ENCODE data around the gene ERGIC1.

The ERGIC1 gene

GRCh38 chr5:172864747-172865146 is 30.7 kb downstream of the ERGIC1 start:
- Histone ChIP-seq H3K27ac (no peak overlapping the region), H3K4me3 (ENCODE audit: low read depth, low read length) (no peak overlapping the region), H3K9me3 (ENCODE audit: control insufficient read depth, low read length) (no peaks in the 10 kb centered on the region), H3K27me3 (ENCODE audit: control insufficient read depth, insufficient read depth, low read length) (no peaks in the 10 kb centered on the region), H3K79me2 (peaks cover 5% of the 10 kb centered on the region), H3K4me2 (ENCODE audit: low read length) (no peak overlapping the region), H3K9ac (no peak overlapping the region), H3K4me1 (peaks cover 41% of the 10 kb centered on the region), H2AFZ (no peak overlapping the region), H3K36me3 (ENCODE audit: control insufficient read depth, insufficient read depth, low read length) (no peaks in the 10 kb centered on the region)
- TF ChIP-seq CTCF (IDR thresholded peaks at IDR 0.05), result no peak

- no peaks in the 10 kb centered on the region for H3K27me3 ChIP-seq (ENCODE audit: control insufficient read depth, insufficient read depth, low read length)
- no peak overlapping the region for H2AFZ ChIP-seq
- no peaks in the 10 kb centered on the region for H3K36me3 ChIP-seq (ENCODE audit: control insufficient read depth, insufficient read depth, low read length)
- H3K4me2 ChIP-seq (ENCODE audit: low read length), result no peak overlapping the region
- H3K4me3 ChIP-seq (ENCODE audit: low read depth, low read length), result no peak overlapping the region
- TF ChIP-seq CTCF (IDR thresholded peaks at IDR 0.05), result no peak
- no peak overlapping the region for H3K27ac ChIP-seq
- peaks cover 25% of the 10 kb centered on the region for H3K4me1 ChIP-seq
- H3K9ac ChIP-seq, result no peak overlapping the region
- H3K9me3 ChIP-seq (ENCODE audit: control insufficient read depth, low read length), result no peaks in the 10 kb centered on the region
- peaks cover 5% of the 10 kb centered on the region for H3K79me2 ChIP-seq
These were observed 32.3 kb downstream of the ERGIC1 start for GRCh38 chr5:172866378-172866777.

DNA sequence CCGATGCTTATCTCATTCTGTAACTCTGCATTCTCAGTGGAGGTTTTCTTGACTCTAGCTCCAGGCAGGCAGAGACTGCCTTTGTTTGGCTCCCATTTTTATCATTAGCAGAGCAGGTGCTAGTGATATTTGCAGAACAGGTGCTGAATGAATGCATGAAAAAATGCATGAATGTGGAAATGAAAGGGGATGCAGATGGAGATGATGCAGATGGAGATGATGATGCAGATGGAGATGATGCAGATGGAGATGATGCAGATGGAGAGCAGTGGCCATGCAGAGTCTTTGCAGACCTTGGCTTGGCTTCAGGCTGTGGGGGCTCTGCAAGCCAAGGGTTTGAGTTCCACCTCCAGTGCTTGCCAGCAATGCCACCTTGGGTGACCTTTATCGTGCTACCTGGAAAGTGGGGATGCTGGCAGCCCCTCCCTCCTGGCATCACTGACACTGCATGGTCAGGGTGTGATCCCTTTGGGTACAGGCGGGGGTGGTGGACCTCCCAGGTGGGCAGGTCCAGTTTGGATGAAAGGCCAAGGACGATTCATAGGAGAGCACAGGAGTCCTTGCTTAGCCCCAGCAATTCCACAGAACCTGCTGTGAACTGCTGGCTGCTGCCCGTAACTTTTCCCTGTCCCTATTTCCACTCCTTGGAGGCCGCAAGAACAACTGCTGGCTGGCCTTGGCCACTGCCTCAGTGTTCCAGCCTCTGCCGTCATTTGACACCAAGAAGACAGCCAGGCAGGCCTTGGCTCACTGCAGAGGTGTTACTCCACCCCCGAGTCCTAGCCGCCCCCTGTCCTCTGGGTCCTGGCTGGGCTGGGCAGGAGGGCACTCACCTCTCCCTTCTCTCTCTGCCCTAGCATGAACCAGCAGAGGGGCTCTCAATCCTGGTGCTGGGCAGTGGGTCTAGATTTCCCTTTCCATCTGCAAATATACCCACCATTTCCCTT is 33.0 kb downstream of the ERGIC1 start:
- Histone ChIP-seq H3K4me1 (peaks cover 22% of the 10 kb centered on the region), H3K9me3 (ENCODE audit: control insufficient read depth, low read length) (no peaks in the 10 kb centered on the region), H3K9ac (no peak overlapping the region), H3K4me2 (ENCODE audit: low read length) (no peak overlapping the region), H2AFZ (no peak overlapping the region), H3K4me3 (ENCODE audit: low read depth, low read length) (no peak overlapping the region), H3K79me2 (peaks cover 5% of the 10 kb centered on the region), H3K36me3 (ENCODE audit: control insufficient read depth, insufficient read depth, low read length) (no peaks in the 10 kb centered on the region), H3K27me3 (ENCODE audit: control insufficient read depth, insufficient read depth, low read length) (no peaks in the 10 kb centered on the region), H3K27ac (no peak overlapping the region)
- TF ChIP-seq CTCF (IDR thresholded peaks at IDR 0.05), result no peak

- H3K9ac ChIP-seq, result no peak overlapping the region
These were observed 33.8 kb downstream of the ERGIC1 start for GRCh38 chr5:172867761-172868435.

More at GRCh38 chr5:172867761-172868435, 33.8 kb downstream of the ERGIC1 start:
- H3K79me2 ChIP-seq, result peaks cover 5% of the 10 kb centered on the region
- no peaks in the 10 kb centered on the region for H3K9me3 ChIP-seq (ENCODE audit: control insufficient read depth, low read length)
- no peaks in the 10 kb centered on the region for H3K27me3 ChIP-seq (ENCODE audit: control insufficient read depth, insufficient read depth, low read length)
- peaks cover 18% of the 10 kb centered on the region for H3K4me1 ChIP-seq
- H2AFZ ChIP-seq, result no peak overlapping the region
- no peaks in the 10 kb centered on the region for H3K36me3 ChIP-seq (ENCODE audit: control insufficient read depth, insufficient read depth, low read length)
- H3K4me3 ChIP-seq (ENCODE audit: low read depth, low read length), result no peak overlapping the region
- TF ChIP-seq CTCF (IDR thresholded peaks at IDR 0.05), result no peak
- no peak overlapping the region for H3K4me2 ChIP-seq (ENCODE audit: low read length)
- H3K27ac ChIP-seq, result no peak overlapping the region

Data from parathyroid adenoma (tissue), 2 donors.